Cardiac septum (tissue), 1 donor: Measurements from ENCODE around the gene SDK2. TPM values are rescaled to one million over a fixed set of nuclear protein-coding genes. Genes with fewer than 3 reads are reported as not detected.
"Not testable (repeated sequence)": the region's sequence is repeated elsewhere in the genome, so short reads cannot be mapped to it uniquely, and the experiment has no call there.

ENCODE experiments used
- DNase-seq: peaks from one replicate; pipeline ENCODE4 v3.0.0-alpha.2; 2020; ENCODE audit warnings: low spot score
- intact Hi-C: fragments of 100-400 bp; cut with DNase I; formaldehyde crosslinking; loops from one replicate; pipeline ENCODE4 v1.14.0; 2022
- total RNA-seq: library from RNA; stranded (reverse); fragmentation: NEBNext Ultra II Directional; extraction: Animal tissue kit (Norgen Biotek cat#: 25700); gene quantifications from one replicate; pipeline ENCODE4 v1.2.1, GENCODE V29; 2021
- donor health status: DM: no; HTN: no; CAD: no.

SDK2 gene
- total RNA-seq, 1 donor from 2014 or later, result 3.0 TPM

- no peak for DNase-seq
- intact Hi-C loops, result no loop called here
These were observed 189.1 kb downstream of the SDK2 start for GRCh38 chr17:73455050-73455687.

GRCh38 chr17:73453494-73453893, 190.8 kb downstream of the SDK2 start:
- intact Hi-C loops, DNase-seq: not testable (repeated sequence)

- intact Hi-C loops, result no loop called here
- DNase-seq, result no peak
These were observed 191.2 kb downstream of the SDK2 start for GRCh38 chr17:73453090-73453489.

GRCh38 chr17:73452009-73452408, 192.2 kb downstream of the SDK2 start:
- DNase-seq, result no peak
- intact Hi-C loops, result no loop called here

- intact Hi-C loops, result no loop called here
- DNase-seq, result no peak
These were observed 196.9 kb downstream of the SDK2 start for GRCh38 chr17:73447319-73447718.

- intact Hi-C loops, result no loop called here
- no peak for DNase-seq
These were observed 197.6 kb downstream of the SDK2 start for GRCh38 chr17:73446617-73447016.

- no peak for DNase-seq
- intact Hi-C loops, result no loop called here
These were observed 198.8 kb downstream of the SDK2 start for GRCh38 chr17:73445466-73445865.

- DNase-seq, result no peak
- intact Hi-C loops, result no loop called here
These were observed 200.2 kb downstream of the SDK2 start for GRCh38 chr17:73444021-73444420.

GRCh38 chr17:73439597-73439996, 204.6 kb downstream of the SDK2 start:
- DNase-seq, result no peak
- intact Hi-C loops, result loop anchor here (10.0 kb wide), 1 partner anchor 515 kb away; no protein-coding TSS in a partner anchor

- intact Hi-C loops, result loop anchor here (10.0 kb wide), 1 partner anchor 517 kb away; no protein-coding TSS in a partner anchor
- no peak for DNase-seq
These were observed 206.4 kb downstream of the SDK2 start for GRCh38 chr17:73437826-73438225.

GRCh38 chr17:73436954-73437353, 207.3 kb downstream of the SDK2 start:
- DNase-seq, result no peak
- intact Hi-C loops, result loop anchor here (10.0 kb wide), 1 partner anchor 518 kb away; no protein-coding TSS in a partner anchor

GRCh38 chr17:73435412-73435811, 208.8 kb downstream of the SDK2 start:
- intact Hi-C loops, result loop anchor here (10.0 kb wide), 1 partner anchor 519 kb away; no protein-coding TSS in a partner anchor
- DNase-seq, result no peak

- no peak for DNase-seq
- intact Hi-C loops, result loop anchor here (10.0 kb wide), 1 partner anchor 521 kb away; no protein-coding TSS in a partner anchor
These were observed 210.1 kb downstream of the SDK2 start for GRCh38 chr17:73434154-73434553.

- no peak for DNase-seq
- intact Hi-C loops, result loop anchor here (10.0 kb wide), 1 partner anchor 521 kb away; no protein-coding TSS in a partner anchor
These were observed 210.7 kb downstream of the SDK2 start for GRCh38 chr17:73433501-73433900.

GRCh38 chr17:73432624-73433190, 211.5 kb downstream of the SDK2 start:
- intact Hi-C loops, result loop anchor here (10.0 kb wide), 1 partner anchor 522 kb away; no protein-coding TSS in a partner anchor
- DNase-seq, result no peak

- DNase-seq, result no peak
- intact Hi-C loops, result loop anchor here (2.0 to 10.0 kb wide), 2 partner anchors 523 to 747 kb away; no protein-coding TSS in a partner anchor
These were observed 212.6 kb downstream of the SDK2 start for GRCh38 chr17:73431401-73432205.

- intact Hi-C loops, result loop anchor here (2.0 to 10.0 kb wide), 2 partner anchors 524 to 748 kb away; no protein-coding TSS in a partner anchor
- DNase-seq, result no peak
These were observed 213.4 kb downstream of the SDK2 start for GRCh38 chr17:73430848-73431247.

- DNase-seq, result no peak
- intact Hi-C loops, result loop anchor here (2.0 to 10.0 kb wide), 2 partner anchors 525 to 749 kb away; no protein-coding TSS in a partner anchor
These were observed 214.0 kb downstream of the SDK2 start for GRCh38 chr17:73430165-73430680.

GRCh38 chr17:73429440-73430164, 214.6 kb downstream of the SDK2 start:
- intact Hi-C loops, result loop anchor here (2.0 to 10.0 kb wide), 5 partner anchors 215 to 749 kb away; partner anchors contain the start of gene SDK2
- peak; percentile 91 for DNase-seq
